DOHH2 (cell line): ENCODE data around the gene FBXL14.

Source experiments
- H3F3A ChIP-seq: fragments of 200-600 bp; sonication (generic), shearing (Covaris generic); 2 replicates; pipeline ENCODE4 v1.6.0; 2016; ENCODE audit warnings: antibody characterized with exemption, mild to moderate bottlenecking; ENCODE audit not compliant: control insufficient read depth, insufficient read depth
- H3K27ac ChIP-seq: fragments of 200-600 bp; sonication (generic); 2 replicates; pipeline ENCODE4 v1.5.1; 2014; ENCODE audit warnings: low read depth, mild to moderate bottlenecking, low read length, moderate library complexity
- H3K27me3 ChIP-seq: fragments of 200-600 bp; sonication (generic); 2 replicates; pipeline ENCODE4 v1.6.1; 2014; ENCODE audit warnings: mild to moderate bottlenecking, low read length, mixed read lengths; ENCODE audit not compliant: control insufficient read depth
- H3K36me3 ChIP-seq: fragments of 200-600 bp; sonication (generic); 2 replicates; pipeline ENCODE4 v1.6.1; 2014; ENCODE audit warnings: mild to moderate bottlenecking, low read length, moderate library complexity, mixed read lengths; ENCODE audit not compliant: control insufficient read depth
- H3K4me1 ChIP-seq: fragments of 200-600 bp; sonication (generic); 2 replicates; pipeline ENCODE4 v1.6.1; 2014; ENCODE audit warnings: mild to moderate bottlenecking, low read length, mixed read lengths; ENCODE audit not compliant: control insufficient read depth
- H3K4me2 ChIP-seq: fragments of 200-600 bp; sonication (generic); 2 replicates; pipeline ENCODE4 v1.6.0; 2014; ENCODE audit warnings: mild to moderate bottlenecking, low read length, moderate library complexity
- H3K4me3 ChIP-seq: fragments of 200-600 bp; sonication (generic); 2 replicates; pipeline ENCODE4 v1.5.1; 2014; ENCODE audit warnings: mild to moderate bottlenecking, low read length, mixed read lengths
- H3K79me2 ChIP-seq: fragments of 200-600 bp; sonication (generic); 2 replicates; pipeline ENCODE4 v1.6.1; 2014; ENCODE audit warnings: mild to moderate bottlenecking, low read length, mixed read lengths; ENCODE audit not compliant: control insufficient read depth
- H3K9me2 ChIP-seq: fragments of 200-600 bp; sonication (generic); replicated peaks from 2 replicates; pipeline ENCODE4 v1.6.1; 2014; ENCODE audit warnings: mild to moderate bottlenecking, low read length, mixed read lengths; ENCODE audit not compliant: control insufficient read depth
- H3K9me3 ChIP-seq: fragments of 200-600 bp; sonication (generic); 2 replicates; pipeline ENCODE4 v1.6.1; 2014; ENCODE audit warnings: antibody characterized with exemption, low read length, mixed read lengths; ENCODE audit not compliant: control insufficient read depth, insufficient read depth
- H4K20me1 ChIP-seq: fragments of 200-600 bp; sonication (generic); 2 replicates; pipeline ENCODE4 v1.6.0; 2014; ENCODE audit warnings: low read depth, mild to moderate bottlenecking, antibody characterized with exemption, low read length, moderate library complexity; ENCODE audit not compliant: control insufficient read depth, insufficient read depth
- EZH2phosphoT487 ChIP-seq: fragments of 200-600 bp; sonication (generic); IDR thresholded peaks from 2 replicates; pipeline ENCODE4 v1.6.1; 2017; ENCODE audit warnings: borderline replicate concordance, mild to moderate bottlenecking, antibody characterized with exemption, low read length, moderate library complexity, mixed read lengths
- TF ChIP-seq, protein P1 (sequence below): fragments of 200-600 bp; sonication (generic); IDR thresholded peaks from one replicate; pipeline ENCODE4 v1.5.1; 2014; ENCODE audit warnings: antibody characterized with exemption, mild to moderate bottlenecking, low read depth, low read length; ENCODE audit not compliant: poor library complexity, severe bottlenecking

FBXL14 gene

DNA sequence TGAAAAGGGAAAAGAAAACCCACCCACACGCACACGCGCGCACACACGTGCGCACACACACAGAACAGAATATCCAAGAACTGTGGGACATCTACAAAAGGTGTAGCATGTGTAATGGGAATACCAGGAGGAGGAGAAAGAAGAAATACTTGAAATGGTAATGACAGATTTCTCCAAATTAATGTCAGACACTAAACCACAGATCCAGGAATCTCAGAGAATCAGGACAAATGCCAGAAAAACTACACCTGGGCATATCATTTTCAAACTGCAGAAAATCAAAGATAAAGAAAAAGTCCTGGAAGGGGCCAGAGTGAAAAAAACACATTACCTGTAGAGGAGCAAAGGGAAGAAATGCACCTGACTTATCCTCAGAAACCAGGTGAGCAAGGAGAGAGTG lies 26.5 kb downstream of the FBXL14 start:
- H4K20me1 ChIP-seq, result no peaks in the 10 kb centered on the region
- H3K36me3 ChIP-seq, result no peaks in the 10 kb centered on the region
- H3K27me3 ChIP-seq, result peaks cover 24% of the 10 kb centered on the region
- H3K9me2 ChIP-seq, result no peaks in the 10 kb centered on the region
- H3K4me1 ChIP-seq, result no peaks in the 10 kb centered on the region
- no peaks in the 10 kb centered on the region for H3K9me3 ChIP-seq
- no peaks in the 10 kb centered on the region for H3K79me2 ChIP-seq
- TF ChIP-seq, protein P1, sequence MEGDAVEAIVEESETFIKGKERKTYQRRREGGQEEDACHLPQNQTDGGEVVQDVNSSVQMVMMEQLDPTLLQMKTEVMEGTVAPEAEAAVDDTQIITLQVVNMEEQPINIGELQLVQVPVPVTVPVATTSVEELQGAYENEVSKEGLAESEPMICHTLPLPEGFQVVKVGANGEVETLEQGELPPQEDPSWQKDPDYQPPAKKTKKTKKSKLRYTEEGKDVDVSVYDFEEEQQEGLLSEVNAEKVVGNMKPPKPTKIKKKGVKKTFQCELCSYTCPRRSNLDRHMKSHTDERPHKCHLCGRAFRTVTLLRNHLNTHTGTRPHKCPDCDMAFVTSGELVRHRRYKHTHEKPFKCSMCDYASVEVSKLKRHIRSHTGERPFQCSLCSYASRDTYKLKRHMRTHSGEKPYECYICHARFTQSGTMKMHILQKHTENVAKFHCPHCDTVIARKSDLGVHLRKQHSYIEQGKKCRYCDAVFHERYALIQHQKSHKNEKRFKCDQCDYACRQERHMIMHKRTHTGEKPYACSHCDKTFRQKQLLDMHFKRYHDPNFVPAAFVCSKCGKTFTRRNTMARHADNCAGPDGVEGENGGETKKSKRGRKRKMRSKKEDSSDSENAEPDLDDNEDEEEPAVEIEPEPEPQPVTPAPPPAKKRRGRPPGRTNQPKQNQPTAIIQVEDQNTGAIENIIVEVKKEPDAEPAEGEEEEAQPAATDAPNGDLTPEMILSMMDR, result no peak
- no peak for TF ChIP-seq EZH2phosphoT487
- H3K27ac ChIP-seq, result no peak overlapping the region
- no peak overlapping the region for H3K4me2 ChIP-seq
- H3K4me3 ChIP-seq, result no peak overlapping the region
- no peaks in the 10 kb centered on the region for H3F3A ChIP-seq

DNA sequence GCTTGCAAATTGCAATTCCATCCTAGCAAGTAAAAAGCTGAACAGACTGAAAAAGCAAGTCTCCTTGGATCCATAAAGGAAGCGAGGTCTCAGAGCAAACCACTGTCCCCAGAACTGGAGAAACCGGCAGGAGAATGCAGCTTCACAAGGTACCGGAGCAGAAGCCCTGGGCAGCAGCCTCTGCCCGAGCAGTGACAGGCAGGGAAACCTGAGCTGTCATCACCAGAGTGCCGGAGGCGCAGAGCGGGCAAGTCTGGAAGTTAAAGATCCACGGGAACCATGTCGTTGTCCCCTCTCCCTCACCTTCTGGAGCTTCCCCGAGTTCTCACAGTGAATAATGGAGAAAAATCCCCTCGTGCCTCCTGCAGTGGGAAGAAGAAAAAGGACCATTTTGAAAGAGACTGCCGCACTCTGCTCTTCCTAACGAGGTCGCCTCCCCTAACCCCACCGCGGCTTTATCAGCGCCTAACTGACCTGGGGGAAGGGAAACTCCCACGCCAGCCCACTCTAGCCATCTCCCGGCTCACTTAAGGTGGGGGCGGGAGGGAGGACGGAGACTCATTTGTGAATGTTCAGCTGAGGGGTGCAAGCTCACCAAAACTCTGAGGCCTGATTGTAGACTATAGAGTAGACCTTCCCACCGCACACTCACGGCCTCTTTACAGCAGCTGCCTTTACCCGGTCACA lies 27.8 kb downstream of the FBXL14 start:
- TF ChIP-seq, protein P1, result no peak
- no peak for TF ChIP-seq EZH2phosphoT487

DNA sequence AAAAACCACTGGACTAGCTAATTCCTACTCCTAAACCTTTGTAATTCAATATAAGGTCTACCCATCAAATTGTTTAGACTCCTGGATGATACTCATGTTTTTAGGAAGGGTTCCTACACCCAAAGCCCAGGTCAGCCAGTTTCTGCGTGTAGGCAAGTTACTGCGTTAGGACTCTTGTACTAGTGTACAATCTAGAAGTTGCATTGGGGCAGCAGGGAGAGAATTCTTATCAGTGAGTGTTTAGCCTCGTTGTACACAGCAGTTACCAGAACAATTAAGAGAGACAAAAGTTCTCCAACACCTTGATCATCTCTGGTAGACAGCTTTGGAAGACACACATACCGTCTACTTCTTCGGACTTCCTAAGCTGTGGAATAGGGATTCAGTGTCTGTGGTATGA lies 29.2 kb downstream of the FBXL14 start:
- H4K20me1 ChIP-seq, result no peaks in the 10 kb centered on the region

More for the DNA sequence above, 27.8 kb downstream of the FBXL14 start:
- Histone ChIP-seq H3F3A (no peaks in the 10 kb centered on the region), H3K27me3 (peaks cover 20% of the 10 kb centered on the region), H3K9me3 (no peaks in the 10 kb centered on the region), H3K9me2 (no peaks in the 10 kb centered on the region), H3K36me3 (no peaks in the 10 kb centered on the region), H3K79me2 (no peaks in the 10 kb centered on the region), H3K4me3 (no peak overlapping the region), H3K4me1 (no peaks in the 10 kb centered on the region), H3K27ac (no peak overlapping the region), H4K20me1 (no peaks in the 10 kb centered on the region), H3K4me2 (no peak overlapping the region)

More for the DNA sequence above, 29.2 kb downstream of the FBXL14 start:
- H3K79me2 ChIP-seq, result no peaks in the 10 kb centered on the region
- H3K27me3 ChIP-seq, result peaks cover 21% of the 10 kb centered on the region
- H3K36me3 ChIP-seq, result no peaks in the 10 kb centered on the region
- H3K27ac ChIP-seq, result no peak overlapping the region
- no peaks in the 10 kb centered on the region for H3K9me3 ChIP-seq
- no peak for TF ChIP-seq EZH2phosphoT487
- TF ChIP-seq, protein P1, result no peak
- H3K9me2 ChIP-seq, result no peaks in the 10 kb centered on the region
- H3K4me1 ChIP-seq, result no peaks in the 10 kb centered on the region
- H3K4me3 ChIP-seq, result no peak overlapping the region
- no peaks in the 10 kb centered on the region for H3F3A ChIP-seq
- no peak overlapping the region for H3K4me2 ChIP-seq
